ENCODE results near the gene KRTAP4-12.
"Not testable (repeated sequence)": the region's sequence is repeated elsewhere in the genome, so short reads cannot be mapped to it uniquely, and the experiment has no call there.

The KRTAP4-12 gene

GRCh38 chr17:41153856-41154255 is 29.9 kb upstream of the KRTAP4-12 start:
- CTCF ChIA-PET: interaction anchor here (0.6 kb wide), 1 partner anchor 294 kb away, joined by 3 read pairs; no protein-coding TSS in a partner anchor
- no peak for TF ChIP-seq BHLHE40 (IDR thresholded peaks at IDR 0.05; ENCODE audit: borderline replicate concordance)
- TF ChIP-seq HDGF (IDR thresholded peaks at IDR 0.05; ENCODE audit: borderline replicate concordance): no peak
- TF ChIP-seq LEF1 (IDR thresholded peaks at IDR 0.05; ENCODE audit: borderline replicate concordance): no peak
- TF ChIP-seq SP1 (IDR thresholded peaks at IDR 0.05): no peak
- TF ChIP-seq FOXK2 (IDR thresholded peaks at IDR 0.05): no peak
- no peak for TF ChIP-seq FOXA1 (IDR thresholded peaks at IDR 0.05)
- no peak for TF ChIP-seq ARNT (IDR thresholded peaks at IDR 0.05)
- no peak for TF ChIP-seq FOXM1 (IDR thresholded peaks at IDR 0.05; ENCODE audit: borderline replicate concordance)
- TF ChIP-seq L3MBTL2 (conservative IDR thresholded peaks at IDR 0.05): no peak
- no peak for TF ChIP-seq PKNOX1 (IDR thresholded peaks at IDR 0.05)
- TF ChIP-seq CTBP1 (IDR thresholded peaks at IDR 0.05; ENCODE audit: borderline replicate concordance): no peak
- TF ChIP-seq TARDBP (IDR thresholded peaks at IDR 0.05): no peak
- no peak for TF ChIP-seq ELF4 (IDR thresholded peaks at IDR 0.05)
- TF ChIP-seq ZNF384 (IDR thresholded peaks at IDR 0.05): no peak
- no peak for TF ChIP-seq NFRKB (IDR thresholded peaks at IDR 0.05)
- no peak for TF ChIP-seq SUZ12 (IDR thresholded peaks at IDR 0.05)
- DNase-seq (ENCODE audit: extremely low spot score): no peak
- POLR2A ChIA-PET: no interaction called here

GRCh38 chr17:41151525-41151924 is 27.5 kb upstream of the KRTAP4-12 start:
- CTCF ChIA-PET: no interaction called here
- POLR2A ChIA-PET: no interaction called here
- DNase-seq (ENCODE audit: extremely low spot score): no peak
- TF ChIP-seq FOXM1 (IDR thresholded peaks at IDR 0.05; ENCODE audit: borderline replicate concordance) (no peak), LEF1 (IDR thresholded peaks at IDR 0.05; ENCODE audit: borderline replicate concordance) (no peak), FOXK2 (IDR thresholded peaks at IDR 0.05) (no peak), HDGF (IDR thresholded peaks at IDR 0.05; ENCODE audit: borderline replicate concordance) (no peak), ZNF384 (IDR thresholded peaks at IDR 0.05) (no peak), PKNOX1 (IDR thresholded peaks at IDR 0.05) (no peak), L3MBTL2 (conservative IDR thresholded peaks at IDR 0.05) (no peak), FOXA1 (IDR thresholded peaks at IDR 0.05) (no peak), SUZ12 (IDR thresholded peaks at IDR 0.05) (no peak), SP1 (IDR thresholded peaks at IDR 0.05) (no peak), TARDBP (IDR thresholded peaks at IDR 0.05) (no peak), CTBP1 (IDR thresholded peaks at IDR 0.05; ENCODE audit: borderline replicate concordance) (no peak), ELF4 (IDR thresholded peaks at IDR 0.05) (no peak), ARNT (IDR thresholded peaks at IDR 0.05) (no peak), BHLHE40 (IDR thresholded peaks at IDR 0.05; ENCODE audit: borderline replicate concordance) (no peak), NFRKB (IDR thresholded peaks at IDR 0.05) (no peak)

- POLR2A ChIA-PET: no interaction called here
- CTCF ChIA-PET: no interaction called here
- TF ChIP-seq NFRKB (IDR thresholded peaks at IDR 0.05) (no peak), L3MBTL2 (conservative IDR thresholded peaks at IDR 0.05) (no peak), SUZ12 (IDR thresholded peaks at IDR 0.05) (no peak), TARDBP (IDR thresholded peaks at IDR 0.05) (no peak), HDGF (IDR thresholded peaks at IDR 0.05; ENCODE audit: borderline replicate concordance) (no peak), LEF1 (IDR thresholded peaks at IDR 0.05; ENCODE audit: borderline replicate concordance) (no peak), BHLHE40 (IDR thresholded peaks at IDR 0.05; ENCODE audit: borderline replicate concordance) (no peak), ZNF384 (IDR thresholded peaks at IDR 0.05) (no peak), ELF4 (IDR thresholded peaks at IDR 0.05) (no peak), PKNOX1 (IDR thresholded peaks at IDR 0.05) (no peak), CTBP1 (IDR thresholded peaks at IDR 0.05; ENCODE audit: borderline replicate concordance) (no peak), ARNT (IDR thresholded peaks at IDR 0.05) (no peak), FOXM1 (IDR thresholded peaks at IDR 0.05; ENCODE audit: borderline replicate concordance) (no peak), FOXA1 (IDR thresholded peaks at IDR 0.05) (no peak), SP1 (IDR thresholded peaks at IDR 0.05) (no peak)
- no peak for DNase-seq (ENCODE audit: extremely low spot score)
Observed at GRCh38 chr17:41150026-41150425, 26.0 kb upstream of the KRTAP4-12 start.

- no peak for TF ChIP-seq ZNF384 (IDR thresholded peaks at IDR 0.05)
- no peak for TF ChIP-seq L3MBTL2 (conservative IDR thresholded peaks at IDR 0.05)
- TF ChIP-seq FOXM1 (IDR thresholded peaks at IDR 0.05; ENCODE audit: borderline replicate concordance): no peak
- no peak for TF ChIP-seq BHLHE40 (IDR thresholded peaks at IDR 0.05; ENCODE audit: borderline replicate concordance)
- TF ChIP-seq CTBP1 (IDR thresholded peaks at IDR 0.05; ENCODE audit: borderline replicate concordance): no peak
- no peak for TF ChIP-seq LEF1 (IDR thresholded peaks at IDR 0.05; ENCODE audit: borderline replicate concordance)
- no peak for TF ChIP-seq NFRKB (IDR thresholded peaks at IDR 0.05)
- no peak for TF ChIP-seq HDGF (IDR thresholded peaks at IDR 0.05; ENCODE audit: borderline replicate concordance)
- no peak for TF ChIP-seq FOXA1 (IDR thresholded peaks at IDR 0.05)
- no peak for TF ChIP-seq ARNT (IDR thresholded peaks at IDR 0.05)
- no peak for TF ChIP-seq TARDBP (IDR thresholded peaks at IDR 0.05)
- TF ChIP-seq ELF4 (IDR thresholded peaks at IDR 0.05): no peak
- no peak for TF ChIP-seq PKNOX1 (IDR thresholded peaks at IDR 0.05)
- no peak for TF ChIP-seq SP1 (IDR thresholded peaks at IDR 0.05)
- no peak for TF ChIP-seq FOXK2 (IDR thresholded peaks at IDR 0.05)
- TF ChIP-seq SUZ12 (IDR thresholded peaks at IDR 0.05): no peak
- ChIA-PET POLR2A (no interaction called here), CTCF (no interaction called here)
- no peak for DNase-seq (ENCODE audit: extremely low spot score)
Observed at GRCh38 chr17:41149652-41149985, 25.6 kb upstream of the KRTAP4-12 start, which contains the start of gene KRTAP4-5. Gene KRTAP4-5 (minus strand): TSS chr17:41149825. CDS start chr17:41149767, 58 bp downstream.

GRCh38 chr17:41148971-41149651 is 25.1 kb upstream of the KRTAP4-12 start:
- CTCF ChIA-PET; DNase-seq (ENCODE audit: extremely low spot score); POLR2A ChIA-PET: not testable (repeated sequence)

Measured in HEK293T (cell line).